NCI-H2171 (cell line): ENCODE results near the gene ARG2.
"Not testable (repeated sequence)": the region's sequence is repeated elsewhere in the genome, so short reads cannot be mapped to it uniquely, and the experiment has no call there.

Experiments used
- DNase-seq: peaks from one replicate; lab custom pipeline; 2025; lab: John Stamatoyannopoulos, UW

The ARG2 gene

DNA sequence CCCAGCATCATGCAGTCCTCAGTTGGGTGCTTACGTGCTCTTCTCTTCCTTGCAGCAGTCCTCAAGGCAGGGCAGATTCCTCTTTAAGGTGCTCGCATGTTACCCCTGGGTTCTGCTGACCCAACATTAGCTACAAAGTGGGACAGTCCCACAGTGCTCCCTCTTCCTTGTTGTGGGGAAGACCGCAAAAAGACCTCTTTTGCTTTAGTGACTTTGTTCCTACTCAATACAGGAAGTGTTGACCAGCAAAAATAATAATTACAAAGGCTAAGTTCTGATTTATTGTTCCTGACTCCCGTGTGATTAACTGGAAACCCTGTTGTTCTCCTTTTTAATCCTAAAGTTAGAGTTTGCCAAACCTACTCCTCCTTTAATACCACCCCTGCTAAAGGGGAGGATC, 33.4 kb upstream of the ARG2 start:
- DNase-seq, result no peak

DNA sequence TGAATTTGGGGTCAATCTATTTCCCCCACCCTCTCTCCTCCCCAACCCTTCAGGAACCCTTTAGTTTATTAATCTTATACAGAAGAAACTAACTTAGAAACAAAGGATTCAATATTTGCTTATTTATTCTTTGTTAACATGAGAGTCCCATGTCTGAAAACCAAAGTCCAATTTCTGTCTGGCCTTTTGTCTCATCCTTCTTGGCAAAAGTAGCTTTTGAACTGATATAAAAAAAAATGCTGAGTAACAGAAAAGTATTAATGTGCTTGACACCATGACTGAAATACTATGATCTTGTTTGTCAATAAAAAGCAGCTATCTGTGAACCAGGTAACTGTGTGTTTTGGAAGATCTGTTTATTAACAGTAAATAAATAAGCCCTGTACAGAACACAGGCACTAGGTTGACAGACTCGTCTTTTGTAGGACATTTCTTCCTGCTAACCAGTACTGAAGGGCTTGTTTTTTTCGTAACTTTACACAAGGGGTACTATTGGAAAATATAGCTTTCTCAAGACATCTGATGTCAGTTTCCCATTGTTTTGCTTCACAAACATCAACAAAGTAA, 30.4 kb upstream of the ARG2 start:
- no peak for DNase-seq

DNA sequence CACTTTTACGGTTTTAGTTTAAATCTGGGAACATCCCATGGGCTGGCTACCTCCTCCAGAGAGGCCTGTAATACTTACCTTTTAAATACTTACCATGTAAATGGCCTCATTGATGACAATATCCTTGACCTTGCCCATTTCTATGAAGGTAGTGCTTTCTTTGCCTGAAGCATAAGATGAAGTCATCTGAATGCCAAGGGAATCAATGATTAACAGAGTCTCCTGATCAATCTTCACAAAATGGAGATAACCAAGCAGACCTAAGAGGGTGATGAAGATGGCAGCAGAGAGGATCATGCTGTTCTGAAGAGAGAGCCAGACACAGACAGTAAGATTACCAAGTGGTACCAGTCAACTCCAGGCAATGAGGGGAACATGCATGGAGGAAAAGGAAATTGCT, 26.1 kb upstream of the ARG2 start:
- DNase-seq, result not testable (repeated sequence)

DNA sequence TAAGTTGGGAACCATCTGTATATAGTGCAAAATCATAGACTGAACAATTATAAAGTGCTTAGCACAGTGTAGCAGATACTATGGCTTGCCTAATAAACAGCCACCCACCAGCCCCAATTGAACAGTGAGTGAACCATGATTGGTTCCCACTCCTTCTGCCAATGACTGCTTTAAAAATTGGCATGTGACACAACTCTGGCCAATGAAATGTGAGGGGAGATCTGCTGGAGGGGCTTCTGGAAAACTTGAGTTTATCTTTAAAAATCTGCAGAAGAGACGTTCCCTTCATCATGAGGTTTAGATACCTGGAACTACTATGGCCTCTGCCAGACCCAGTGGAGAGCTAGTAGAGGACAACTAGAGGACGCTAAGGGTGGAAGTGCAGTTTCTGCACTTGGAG, 24.3 kb upstream of the ARG2 start:
- DNase-seq, result no peak

DNA sequence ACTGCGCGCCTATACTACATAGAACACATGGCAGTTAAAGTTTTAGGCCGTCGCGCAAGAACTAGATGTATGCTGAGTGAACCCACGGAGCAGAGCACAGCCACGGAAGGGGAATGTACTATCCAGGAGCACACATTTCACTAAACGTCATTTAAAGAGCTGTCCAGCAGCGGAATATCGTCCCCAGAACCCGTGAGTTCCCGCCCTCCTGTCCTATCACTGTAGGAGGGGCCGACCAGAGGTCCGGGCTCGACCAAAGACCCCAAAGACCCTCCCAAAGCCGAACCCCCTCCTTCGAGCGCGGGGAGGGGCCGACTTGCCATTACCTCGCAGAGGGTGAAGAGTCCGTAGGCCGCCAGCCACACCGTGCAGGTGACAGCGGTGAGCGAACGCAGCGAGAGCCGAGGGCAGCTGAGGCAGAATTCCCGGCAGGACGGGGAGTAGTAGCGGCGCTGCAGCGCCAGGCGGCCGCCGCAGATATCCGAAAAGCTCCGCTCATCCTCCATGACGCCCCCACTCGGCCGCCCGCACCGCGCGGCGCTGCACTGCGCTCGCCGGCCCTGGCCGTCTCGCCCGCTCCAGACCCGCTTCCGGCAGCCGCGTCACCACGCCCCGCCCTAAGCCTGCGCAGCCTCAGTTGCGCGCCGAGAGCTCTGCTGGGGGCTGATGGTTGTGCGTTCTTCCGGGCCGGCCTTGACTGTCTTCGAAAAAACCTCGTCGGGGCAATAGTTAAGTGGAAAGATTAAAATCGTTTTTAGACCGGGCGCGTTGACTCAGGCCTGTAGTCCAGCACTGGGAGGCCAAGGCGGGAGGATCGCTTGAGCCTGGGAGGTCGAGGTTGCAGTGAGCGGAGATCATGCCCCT, 19.8 kb upstream of the ARG2 start, which contains the start of gene PIGH:
TSS of gene PIGH (minus strand) at position 571 of the 864 bp plus-strand sequence. CDS start at position 506, 65 bp downstream.
- DNase-seq, result peak; percentile 92

DNA sequence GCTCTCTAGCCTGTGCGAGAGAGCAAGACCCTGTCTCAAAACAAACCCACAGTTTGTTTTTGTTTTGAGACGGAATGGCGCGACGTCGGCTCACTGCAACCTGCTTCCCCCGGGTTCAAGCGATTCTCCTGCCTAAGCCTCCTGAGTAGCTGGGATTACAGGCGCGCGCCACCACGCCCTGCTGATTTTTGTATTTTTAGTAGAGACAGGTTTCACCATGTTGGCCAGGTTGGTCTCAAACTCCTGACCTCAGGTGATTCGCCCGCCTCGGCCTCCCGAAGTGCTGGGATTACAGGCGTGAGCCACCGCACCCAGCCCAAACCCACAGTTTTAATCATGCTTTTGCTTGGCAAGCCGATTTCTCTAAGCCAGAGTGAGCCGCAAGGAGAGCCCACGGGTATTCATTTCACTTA, 19.2 kb upstream of the ARG2 start:
- DNase-seq, result not testable (repeated sequence)

DNA sequence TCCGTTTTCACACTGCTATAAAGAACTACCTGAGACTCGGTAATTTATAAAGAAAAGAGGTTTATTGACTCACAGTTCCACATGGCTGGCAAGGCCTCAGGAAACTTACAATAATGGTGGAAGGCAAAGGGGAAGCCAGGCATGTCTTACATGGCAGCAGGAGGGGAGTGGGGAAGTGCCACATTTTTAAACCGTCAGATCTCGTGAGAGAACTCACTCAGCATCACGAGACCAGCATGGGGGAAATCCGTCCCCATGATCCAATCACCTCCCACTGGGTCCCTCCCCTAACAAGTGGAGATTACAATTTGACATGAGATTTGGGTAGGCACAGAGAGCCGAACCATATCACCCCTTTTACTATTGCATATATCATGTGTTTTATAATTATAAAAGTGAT, 17.6 kb upstream of the ARG2 start:
- no peak for DNase-seq

DNA sequence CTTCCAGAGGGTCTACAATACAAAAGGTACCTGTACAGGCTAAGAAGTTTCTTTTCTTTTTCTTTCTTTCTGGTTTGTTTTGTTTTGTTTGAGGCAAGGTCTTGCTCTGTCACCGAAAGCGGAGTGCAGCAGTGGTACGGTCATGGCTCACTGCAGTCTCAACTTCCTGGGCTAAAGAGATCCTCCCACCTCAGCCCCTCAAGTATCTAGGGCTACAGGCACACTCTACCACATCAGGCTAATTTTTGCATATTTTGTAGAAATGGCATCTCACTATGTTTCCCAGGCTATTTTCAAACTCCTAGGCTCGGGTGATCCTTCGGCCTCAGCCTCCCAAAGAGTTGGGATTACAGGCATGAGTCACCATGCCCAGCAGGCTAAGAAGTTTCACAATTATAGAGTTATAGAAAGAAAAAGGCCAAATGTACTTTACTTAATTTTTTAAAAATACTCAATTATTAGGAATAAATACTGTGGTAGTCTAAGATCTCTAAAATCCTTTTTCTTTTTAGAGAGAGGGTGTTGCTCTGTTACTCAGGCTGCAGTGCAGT, 16.6 kb upstream of the ARG2 start:
- no peak for DNase-seq

DNA sequence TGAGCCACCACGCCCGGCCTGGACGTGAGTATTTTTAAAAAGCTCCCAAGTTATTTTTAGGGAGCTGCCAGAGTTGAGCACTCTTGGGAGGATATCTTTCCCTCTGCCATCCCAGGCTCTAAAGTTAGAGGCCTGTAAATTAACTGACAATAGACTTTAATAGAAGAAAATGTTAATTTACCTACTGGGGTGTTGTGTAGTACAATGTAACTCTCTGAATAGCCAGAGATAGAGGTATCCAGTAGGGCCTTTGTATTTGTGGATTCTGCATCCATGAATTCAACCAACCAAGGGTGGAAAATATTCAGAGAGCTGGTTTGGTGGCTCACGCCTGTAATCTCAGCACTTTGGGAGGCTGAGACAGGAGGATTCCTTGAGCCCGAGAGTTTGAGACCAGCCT, 12.1 kb upstream of the ARG2 start:
- no peak for DNase-seq

DNA sequence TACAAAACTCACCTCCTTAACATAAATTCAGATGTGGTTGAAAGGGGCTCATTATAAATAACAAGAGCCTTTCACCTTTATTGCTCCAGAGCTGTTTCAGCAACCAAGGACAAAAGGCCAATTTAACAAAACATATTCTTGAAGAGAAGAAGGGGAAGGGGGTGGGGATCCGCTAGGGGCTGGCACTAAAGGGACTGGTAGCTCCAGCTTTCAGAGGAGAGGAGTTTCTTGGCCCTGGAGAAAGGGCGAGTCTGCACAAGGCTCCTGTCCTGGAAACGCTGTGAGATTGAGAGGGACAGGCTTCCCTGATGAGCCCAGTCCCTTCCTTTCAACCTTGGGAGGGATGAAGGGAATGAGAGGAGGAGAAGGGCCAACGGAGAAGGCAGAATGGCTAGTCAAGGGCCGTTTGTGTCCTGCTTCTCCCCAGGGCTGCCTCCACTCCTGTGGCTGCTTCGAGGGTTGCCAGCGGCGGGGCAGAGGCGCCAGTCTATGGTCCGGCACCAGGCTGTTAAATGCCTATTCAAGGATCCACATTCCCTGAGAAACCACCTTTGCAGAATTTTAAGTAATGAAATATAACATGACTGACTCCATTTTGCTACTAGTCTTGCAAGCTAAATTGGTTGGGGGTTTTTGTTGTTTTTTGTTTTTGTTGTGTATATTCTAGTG, 9.9 kb upstream of the ARG2 start:
- DNase-seq, result no peak

DNA sequence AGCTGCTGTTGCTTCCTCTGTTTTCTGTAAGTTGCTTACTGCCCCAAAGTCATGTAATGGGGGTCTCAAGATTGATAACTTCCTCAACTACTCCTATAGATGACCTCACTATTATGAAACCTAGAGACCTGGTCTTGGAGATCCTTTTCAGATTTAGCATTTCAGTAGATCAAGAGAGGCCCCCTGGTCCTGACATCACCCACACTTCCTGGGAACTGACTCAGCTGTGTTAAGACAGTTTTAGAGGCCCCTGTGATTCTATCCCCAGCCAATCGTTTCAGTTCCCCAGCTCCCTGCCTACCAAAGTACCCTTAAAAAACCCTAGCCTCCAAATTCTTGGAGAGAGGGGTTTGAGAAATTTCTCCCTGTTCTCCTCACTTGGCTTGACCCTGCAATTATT, 9.2 kb upstream of the ARG2 start:
- DNase-seq, result no peak

DNA sequence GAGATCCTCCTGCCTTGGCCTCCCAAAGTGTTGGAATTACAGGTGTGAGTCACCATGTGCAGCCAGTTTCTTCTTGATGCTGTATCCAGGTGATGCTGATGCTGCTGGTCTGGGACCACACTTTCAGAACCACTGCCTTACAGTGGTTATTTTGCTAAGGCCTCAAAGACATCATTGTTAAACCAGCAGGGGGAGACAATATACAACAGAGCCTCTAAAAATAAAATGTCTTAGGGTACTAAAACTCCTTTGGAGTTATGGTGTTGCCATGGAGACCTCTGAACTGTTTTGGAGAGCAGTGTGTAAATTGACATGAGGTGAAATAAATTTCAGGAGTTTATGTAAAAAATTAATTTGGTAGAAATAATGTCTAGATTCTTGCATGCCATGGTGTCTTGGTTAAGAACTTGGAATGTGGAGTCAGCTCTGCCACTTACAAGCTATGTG, 1.1 kb upstream of the ARG2 start:
- peak; percentile 4 for DNase-seq

DNA sequence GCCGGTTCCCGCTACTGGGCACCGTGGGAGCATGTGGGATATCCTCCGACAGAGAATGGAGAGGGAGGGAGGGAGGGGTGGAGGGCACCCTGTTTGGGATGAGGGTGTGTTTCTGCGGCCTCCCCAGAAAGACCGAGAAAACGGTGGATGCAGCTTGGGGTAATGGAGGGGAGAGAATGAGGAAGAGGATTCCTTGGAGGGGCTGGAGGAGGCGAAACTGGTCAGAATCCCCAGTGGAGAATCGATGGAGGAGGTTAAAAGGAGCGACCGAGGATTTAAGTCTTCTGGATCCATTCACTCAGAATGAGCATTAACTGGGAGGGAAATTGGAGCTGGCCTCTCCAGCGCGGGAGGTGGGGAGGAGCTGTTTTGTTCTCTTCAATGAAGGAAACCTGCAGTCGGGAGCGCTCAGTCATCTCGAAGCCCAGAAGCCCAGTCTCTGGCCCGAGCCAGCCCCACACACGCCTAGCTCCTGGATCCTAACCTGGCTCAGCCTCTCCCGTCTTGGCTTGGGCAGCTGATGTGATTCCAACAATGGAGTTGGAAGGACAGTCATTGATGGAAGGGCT, 581 bp downstream of the ARG2 start:
- DNase-seq, result peak; percentile 15

DNA sequence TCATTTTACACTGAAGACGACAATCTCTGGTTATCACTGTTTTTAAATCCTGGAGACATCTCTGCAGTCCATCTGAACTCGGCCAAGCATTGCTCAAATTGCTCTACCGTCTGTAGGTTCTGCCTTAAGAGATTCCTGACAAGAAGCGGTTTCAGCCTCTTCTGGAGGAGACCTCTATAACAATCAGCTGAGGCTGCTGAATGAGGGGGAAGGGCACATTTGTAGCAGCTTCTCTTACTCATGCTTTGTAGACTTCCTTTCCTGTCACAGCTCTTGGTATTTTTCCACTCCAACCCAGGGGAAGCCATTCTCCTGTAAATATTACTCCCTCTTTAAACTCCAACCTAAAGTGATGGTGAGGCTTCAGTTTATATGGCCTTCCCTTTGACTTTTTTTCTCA, 3.0 kb downstream of the ARG2 start:
- DNase-seq, result no peak

DNA sequence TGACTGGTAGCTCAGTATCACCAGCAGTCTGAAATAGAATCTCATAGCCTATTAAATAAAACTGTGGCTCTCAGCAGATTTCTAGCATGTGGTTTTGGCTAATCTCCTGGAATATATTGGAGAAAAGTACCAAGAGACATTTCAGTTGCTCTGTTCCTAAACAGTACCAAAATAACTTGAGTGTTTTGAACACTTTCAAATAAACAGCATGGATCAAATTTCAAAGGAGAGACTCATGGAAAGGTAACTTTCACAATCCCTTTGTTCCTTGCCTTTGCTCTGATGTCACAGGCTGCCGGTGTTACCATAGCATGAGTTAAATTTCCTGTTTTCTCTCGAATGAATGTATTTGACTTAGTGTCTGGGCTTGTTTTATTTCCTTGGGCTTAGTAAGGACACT, 3.4 kb downstream of the ARG2 start:
- DNase-seq, result no peak

DNA sequence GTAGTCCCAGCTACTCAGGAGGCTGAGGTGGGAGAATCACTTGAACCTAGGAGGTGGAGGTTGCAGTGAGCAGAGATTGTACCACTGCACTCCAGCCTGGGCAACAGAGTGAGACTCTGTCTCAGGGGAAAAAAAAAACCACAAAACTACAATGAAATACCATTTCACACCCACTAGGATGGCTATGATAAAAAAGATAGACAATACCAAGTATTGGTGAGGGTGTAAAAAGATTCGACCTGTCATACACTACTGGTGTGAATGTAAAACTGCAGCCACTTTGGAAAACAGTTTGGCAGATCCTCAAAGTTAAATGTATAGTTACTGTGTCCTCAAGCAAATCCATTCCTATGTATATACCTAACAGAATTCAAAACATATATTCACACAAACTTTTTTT, 6.4 kb downstream of the ARG2 start:
- not testable (repeated sequence) for DNase-seq

DNA sequence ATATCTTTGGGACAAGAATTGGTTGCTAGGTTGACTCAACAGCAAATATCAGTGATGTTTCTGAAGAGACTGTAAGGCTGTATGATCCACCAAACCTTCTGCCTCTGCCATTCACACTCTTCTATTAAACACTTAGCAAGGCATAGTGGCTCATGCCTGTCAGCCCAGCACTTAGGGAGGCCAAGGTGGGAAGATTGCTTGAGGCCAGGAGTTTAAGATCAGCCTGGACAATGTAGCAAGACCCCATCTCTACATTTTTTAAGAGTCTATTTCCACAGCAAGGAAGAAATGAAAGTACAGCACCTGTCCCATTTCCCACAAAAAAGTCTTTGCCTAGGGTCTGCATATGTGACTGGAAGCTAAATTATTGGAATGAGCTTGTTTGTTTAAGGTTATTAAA, 7.8 kb downstream of the ARG2 start:
- no peak for DNase-seq

DNA sequence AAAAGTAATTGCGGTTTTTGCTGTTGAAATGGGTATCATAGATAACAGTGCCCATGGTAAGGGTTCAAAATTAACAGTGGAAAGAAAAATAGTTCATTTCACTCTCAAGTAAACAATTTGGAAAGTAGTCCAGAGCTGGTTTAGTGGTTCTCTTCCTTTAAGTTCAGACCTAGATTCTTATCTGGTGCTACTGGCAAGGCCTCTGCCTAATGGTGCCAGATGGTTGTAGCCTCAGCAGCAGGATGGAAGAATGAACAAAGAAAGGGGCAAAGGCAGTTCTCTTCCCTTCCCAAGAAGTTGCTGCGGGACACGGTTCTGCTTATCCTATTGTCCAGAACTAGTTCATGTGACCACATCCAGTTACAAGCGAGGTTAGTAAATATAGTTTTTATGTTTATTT, 10.5 kb downstream of the ARG2 start:
- no peak for DNase-seq

DNA sequence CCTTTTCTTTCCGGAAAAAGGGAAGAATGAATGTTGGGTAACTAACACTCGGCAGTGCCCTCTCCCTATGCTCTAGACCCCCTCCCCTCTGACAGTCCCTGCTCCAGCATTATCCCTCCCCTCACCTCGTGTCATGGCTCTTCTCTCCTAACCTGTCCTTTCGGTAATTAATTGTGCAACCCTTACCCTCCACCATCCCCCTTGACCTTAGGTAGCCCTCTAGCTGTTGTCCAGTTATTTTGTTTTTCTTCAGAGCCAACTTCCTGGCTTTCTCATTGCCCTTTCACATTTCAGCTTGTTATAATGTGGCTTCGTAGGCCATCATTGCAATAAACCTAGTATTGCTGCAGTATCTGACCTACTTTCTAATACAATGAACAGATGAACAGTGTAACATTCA, 11.2 kb downstream of the ARG2 start:
- no peak for DNase-seq

DNA sequence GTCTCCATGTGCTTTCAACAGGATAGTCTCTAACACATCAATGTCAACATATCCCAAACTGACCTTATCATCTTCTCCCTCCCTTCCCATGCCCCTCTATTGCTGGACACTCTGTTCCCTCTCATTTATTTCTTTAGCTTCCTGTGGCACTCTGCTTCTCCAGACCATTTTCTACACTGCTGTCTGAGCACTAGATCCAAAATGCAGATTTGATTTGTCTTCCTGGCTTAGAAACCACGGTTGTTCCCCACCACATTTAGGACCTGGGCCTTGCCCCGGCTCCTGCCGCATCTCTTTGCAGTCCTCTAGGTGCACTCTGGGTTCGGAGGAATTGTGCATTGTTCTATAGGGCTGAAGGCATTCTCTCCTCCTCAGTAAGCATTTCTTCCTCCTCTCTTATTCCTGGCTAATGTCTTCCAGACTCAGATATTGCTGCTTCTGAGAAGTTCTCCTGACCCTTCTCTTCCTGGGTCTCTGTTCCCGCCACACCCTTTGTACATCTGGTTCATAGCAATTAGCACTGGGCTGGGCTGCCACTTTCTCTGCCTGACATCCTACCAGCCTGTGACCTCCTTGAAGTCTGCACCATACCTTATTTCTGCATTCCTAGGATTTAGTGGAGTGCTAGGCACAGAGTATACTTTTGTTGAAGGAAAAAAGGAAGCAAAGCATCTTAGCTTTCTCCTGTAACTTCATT, 13.9 kb downstream of the ARG2 start:
- DNase-seq, result no peak

DNA sequence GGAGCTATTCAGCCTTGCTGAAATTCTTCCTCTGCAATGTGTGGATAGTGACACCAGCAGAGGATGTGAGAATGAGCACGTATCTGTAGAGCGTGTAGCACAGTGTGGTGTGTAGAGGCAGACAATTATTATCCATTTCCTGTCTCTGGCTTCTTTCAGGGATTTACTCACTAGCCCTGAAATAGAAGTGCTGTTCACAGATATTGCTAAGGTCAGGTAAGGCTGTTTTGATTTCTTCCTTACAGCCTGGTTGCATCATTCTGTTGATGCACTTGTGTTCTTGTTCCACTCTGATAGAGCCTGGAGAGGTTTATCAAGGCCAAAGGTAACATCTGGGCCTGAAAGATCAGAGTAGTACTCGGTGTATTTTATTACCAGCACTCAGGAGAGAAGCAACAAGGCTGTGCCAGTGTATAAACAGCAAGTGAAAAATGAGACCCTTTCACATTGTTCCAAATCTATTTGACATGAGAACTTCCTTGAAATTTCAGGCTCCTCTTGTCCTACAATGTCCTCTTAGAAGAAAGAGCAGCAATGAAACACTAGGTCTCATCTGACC, 16.7 kb downstream of the ARG2 start:
- peak; percentile 63 for DNase-seq
